Measurements from ENCODE around the gene PTTG1IP2. TPM values are rescaled to one million over a fixed set of nuclear protein-coding genes. Genes with fewer than 3 reads are reported as not detected.

The PTTG1IP2 gene
- polyA plus RNA-seq, 3 donors = not detected

DNA sequence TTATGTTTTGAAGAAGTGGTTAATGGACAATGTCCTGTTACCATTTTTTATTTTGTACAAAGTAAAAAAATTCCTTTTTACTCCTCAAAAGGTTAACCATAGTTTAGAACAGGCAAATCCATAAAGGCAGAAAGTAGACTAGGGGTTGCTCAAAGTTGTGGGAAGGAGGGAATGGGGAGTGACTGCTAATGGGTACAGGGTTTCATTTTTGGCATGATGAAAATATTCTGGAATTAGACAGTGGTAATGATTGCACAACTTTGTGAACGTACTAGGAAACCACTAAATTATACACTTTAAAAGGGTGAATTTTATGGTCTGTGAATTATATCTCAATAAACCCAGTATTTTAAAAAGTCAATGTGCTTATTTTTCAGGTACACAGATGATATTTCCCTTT, 91.3 kb downstream of the PTTG1IP2 start:
- no peak overlapping the region for H3K4me3 ChIP-seq (replicated peaks in 1 of 3; ENCODE audit: low read depth in 2 of 3, low read length in 3 of 3)
- intact Hi-C loops (cut with micrococcal nuclease) = no loop called here
- no peaks in the 10 kb centered on the region for H3K79me2 ChIP-seq (ENCODE audit: insufficient read depth, low read length)
- no peaks in the 10 kb centered on the region for H4K20me1 ChIP-seq (ENCODE audit: insufficient read depth, low read length)
- Mint-ChIP-seq H3K4me3 (no peak overlapping the region), H3K27ac (no peak overlapping the region), H3K9me3 (peaks cover 0 to 3% (median 0%) of the 10 kb centered on the region in 7 donors), H3K4me1 (no peaks in the 10 kb centered on the region), H3K27me3 (ENCODE audit: low read depth in 3 of 3) (peaks cover under 1 to 13% (median 9%) of the 10 kb centered on the region in 3 donors), H3K36me3 (no peaks in the 10 kb centered on the region)
- WGBS (ENCODE audit: insufficient coverage) = no CpG with 5 or more reads among the region's 1 CpG
- H3K4me1 ChIP-seq (ENCODE audit: control insufficient read depth in 1 of 2, insufficient read depth in 2 of 2, low read length in 2 of 2) = no peaks in the 10 kb centered on the region
- H3K27ac ChIP-seq (ENCODE audit: low read depth in 1 of 2, low read length in 2 of 2) = no peak overlapping the region
- H3K36me3 ChIP-seq (replicated peaks in 1 of 2; ENCODE audit: control insufficient read depth in 1 of 2, insufficient read depth in 2 of 2, low read length in 2 of 2) = no peaks in the 10 kb centered on the region
- no peak overlapping the region for H3K9ac ChIP-seq (ENCODE audit: insufficient read depth, low read length, poor library complexity, severe bottlenecking)
- peaks cover 0 to 7% of the 10 kb centered on the region in 2 donors for H3K27me3 ChIP-seq (ENCODE audit: control insufficient read depth in 2 of 2, insufficient read depth in 2 of 2, low read length in 2 of 2)
- TF ChIP-seq, protein P1, sequence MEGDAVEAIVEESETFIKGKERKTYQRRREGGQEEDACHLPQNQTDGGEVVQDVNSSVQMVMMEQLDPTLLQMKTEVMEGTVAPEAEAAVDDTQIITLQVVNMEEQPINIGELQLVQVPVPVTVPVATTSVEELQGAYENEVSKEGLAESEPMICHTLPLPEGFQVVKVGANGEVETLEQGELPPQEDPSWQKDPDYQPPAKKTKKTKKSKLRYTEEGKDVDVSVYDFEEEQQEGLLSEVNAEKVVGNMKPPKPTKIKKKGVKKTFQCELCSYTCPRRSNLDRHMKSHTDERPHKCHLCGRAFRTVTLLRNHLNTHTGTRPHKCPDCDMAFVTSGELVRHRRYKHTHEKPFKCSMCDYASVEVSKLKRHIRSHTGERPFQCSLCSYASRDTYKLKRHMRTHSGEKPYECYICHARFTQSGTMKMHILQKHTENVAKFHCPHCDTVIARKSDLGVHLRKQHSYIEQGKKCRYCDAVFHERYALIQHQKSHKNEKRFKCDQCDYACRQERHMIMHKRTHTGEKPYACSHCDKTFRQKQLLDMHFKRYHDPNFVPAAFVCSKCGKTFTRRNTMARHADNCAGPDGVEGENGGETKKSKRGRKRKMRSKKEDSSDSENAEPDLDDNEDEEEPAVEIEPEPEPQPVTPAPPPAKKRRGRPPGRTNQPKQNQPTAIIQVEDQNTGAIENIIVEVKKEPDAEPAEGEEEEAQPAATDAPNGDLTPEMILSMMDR (IDR thresholded peaks at IDR 0.05) = no peak
- DNase-seq = no peak
- H2AFZ ChIP-seq (ENCODE audit: insufficient read depth, low read depth, low read length, poor library complexity, severe bottlenecking) = no peak overlapping the region
- no peaks in the 10 kb centered on the region for H3K9me3 ChIP-seq (replicated peaks in 1 of 2; ENCODE audit: control insufficient read depth in 1 of 2, insufficient read depth in 1 of 2, low read length in 2 of 2)
- H3K4me2 ChIP-seq (replicated peaks; ENCODE audit: extremely low read depth, low read length, poor library complexity, severe bottlenecking) = no peak overlapping the region

Other genes with a start within 250 kb of the PTTG1IP2 start
- not detected for gene CFAP69, start 224.5 kb upstream of the PTTG1IP2 start, polyA plus RNA-seq
- gene FAM237B, start 148.3 kb upstream of the PTTG1IP2 start, polyA plus RNA-seq = not detected
- gene GTPBP10, start 122.9 kb upstream of the PTTG1IP2 start, polyA plus RNA-seq = 10 to 100 TPM in 2 of 3 donors, 1 to 10 TPM in 1; 7.0 to 12.2 (median 10.4) TPM
- under 1 TPM; 0.32 to 0.99 (median 0.60) TPM for gene CLDN12, start 66.2 kb upstream of the PTTG1IP2 start, polyA plus RNA-seq
- gene CDK14, start 126.7 kb downstream of the PTTG1IP2 start, polyA plus RNA-seq = 1 to 10 TPM; 1.7 to 2.5 (median 2.1) TPM

Data from CD14-positive monocyte (primary cell).